Fibroblast of lung (primary cell): Measurements from ENCODE around the gene PCGF2.

ENCODE experiments used
- EZH2 ChIP-seq: IDR thresholded peaks from 2 replicates; pipeline ENCODE4 v1.5.1; 2012; ENCODE audit warnings: low read length, control low read depth, mild to moderate bottlenecking; ENCODE audit errors: missing control alignments
- TF ChIP-seq, protein P1 (sequence below), 2 donors: IDR thresholded peaks in 1 of 2; conservative IDR thresholded peaks in 1 of 2; 1 replicate in 1 of 2; 2 replicates in 1 of 2; pipeline ENCODE4 v1.5.1; 2011 to 2012; ENCODE audit warnings: low read length in 2 of 2, control low read depth in 1 of 2, inconsistent platforms in 1 of 2, low read depth in 1 of 2, mild to moderate bottlenecking in 1 of 2

- TF ChIP-seq, protein P1, sequence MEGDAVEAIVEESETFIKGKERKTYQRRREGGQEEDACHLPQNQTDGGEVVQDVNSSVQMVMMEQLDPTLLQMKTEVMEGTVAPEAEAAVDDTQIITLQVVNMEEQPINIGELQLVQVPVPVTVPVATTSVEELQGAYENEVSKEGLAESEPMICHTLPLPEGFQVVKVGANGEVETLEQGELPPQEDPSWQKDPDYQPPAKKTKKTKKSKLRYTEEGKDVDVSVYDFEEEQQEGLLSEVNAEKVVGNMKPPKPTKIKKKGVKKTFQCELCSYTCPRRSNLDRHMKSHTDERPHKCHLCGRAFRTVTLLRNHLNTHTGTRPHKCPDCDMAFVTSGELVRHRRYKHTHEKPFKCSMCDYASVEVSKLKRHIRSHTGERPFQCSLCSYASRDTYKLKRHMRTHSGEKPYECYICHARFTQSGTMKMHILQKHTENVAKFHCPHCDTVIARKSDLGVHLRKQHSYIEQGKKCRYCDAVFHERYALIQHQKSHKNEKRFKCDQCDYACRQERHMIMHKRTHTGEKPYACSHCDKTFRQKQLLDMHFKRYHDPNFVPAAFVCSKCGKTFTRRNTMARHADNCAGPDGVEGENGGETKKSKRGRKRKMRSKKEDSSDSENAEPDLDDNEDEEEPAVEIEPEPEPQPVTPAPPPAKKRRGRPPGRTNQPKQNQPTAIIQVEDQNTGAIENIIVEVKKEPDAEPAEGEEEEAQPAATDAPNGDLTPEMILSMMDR (conservative IDR thresholded peaks at IDR 0.05 in 1 of 2, IDR thresholded peaks at IDR 0.05 in 1 of 2; ENCODE audit: low read depth in 1 of 2, low read length in 2 of 2): no peak
- TF ChIP-seq EZH2: no peak
Observed at GRCh38 chr17:38725066-38725465, 23.1 kb downstream of the PCGF2 start.
